ENCODE data around the gene CCNL2.

CCNL2 gene

DNA sequence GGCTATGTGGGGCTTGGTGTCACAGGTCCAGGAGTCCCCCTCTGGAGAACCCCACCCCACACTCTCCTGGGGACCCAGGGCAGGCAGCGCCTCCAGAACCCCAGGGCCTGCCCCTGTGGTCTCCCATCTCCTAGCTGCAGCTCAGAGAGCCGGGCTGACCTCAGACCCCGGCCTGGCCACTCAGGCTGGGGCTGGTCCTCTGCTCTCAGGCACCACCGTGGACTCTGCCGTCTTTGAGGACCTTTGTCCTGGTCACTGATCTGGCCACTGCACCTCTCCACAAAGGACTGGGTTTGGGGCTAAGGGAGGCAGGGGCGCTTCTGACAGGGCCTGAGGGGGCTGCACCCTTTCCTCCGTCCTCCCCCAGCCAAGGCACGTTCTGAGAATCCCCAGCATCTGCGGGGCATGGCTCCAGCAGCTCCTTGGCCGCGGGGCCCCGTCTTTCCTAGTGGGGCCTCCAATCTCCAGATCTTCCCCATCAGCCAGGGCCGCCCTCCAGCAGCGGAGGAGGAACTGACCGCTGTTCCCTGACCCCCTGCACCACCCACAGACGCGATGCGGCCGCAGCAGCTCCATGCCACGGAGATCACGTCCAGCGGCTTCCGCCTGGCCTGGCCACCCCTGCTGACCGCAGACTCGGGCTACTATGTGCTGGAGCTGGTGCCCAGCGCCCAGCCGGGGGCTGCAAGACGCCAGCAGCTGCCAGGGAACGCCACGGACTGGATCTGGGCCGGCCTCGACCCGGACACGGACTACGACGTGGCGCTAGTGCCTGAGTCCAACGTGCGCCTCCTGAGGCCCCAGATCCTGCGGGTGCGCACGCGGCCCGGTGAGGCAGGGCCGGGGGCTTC lies 39.6 kb upstream of the CCNL2 start:
- no peak for DNase-seq (ENCODE audit: low read depth)
- no peak overlapping the region for H3K4me3 ChIP-seq (ENCODE audit: low read length)
- TF ChIP-seq, protein P1, sequence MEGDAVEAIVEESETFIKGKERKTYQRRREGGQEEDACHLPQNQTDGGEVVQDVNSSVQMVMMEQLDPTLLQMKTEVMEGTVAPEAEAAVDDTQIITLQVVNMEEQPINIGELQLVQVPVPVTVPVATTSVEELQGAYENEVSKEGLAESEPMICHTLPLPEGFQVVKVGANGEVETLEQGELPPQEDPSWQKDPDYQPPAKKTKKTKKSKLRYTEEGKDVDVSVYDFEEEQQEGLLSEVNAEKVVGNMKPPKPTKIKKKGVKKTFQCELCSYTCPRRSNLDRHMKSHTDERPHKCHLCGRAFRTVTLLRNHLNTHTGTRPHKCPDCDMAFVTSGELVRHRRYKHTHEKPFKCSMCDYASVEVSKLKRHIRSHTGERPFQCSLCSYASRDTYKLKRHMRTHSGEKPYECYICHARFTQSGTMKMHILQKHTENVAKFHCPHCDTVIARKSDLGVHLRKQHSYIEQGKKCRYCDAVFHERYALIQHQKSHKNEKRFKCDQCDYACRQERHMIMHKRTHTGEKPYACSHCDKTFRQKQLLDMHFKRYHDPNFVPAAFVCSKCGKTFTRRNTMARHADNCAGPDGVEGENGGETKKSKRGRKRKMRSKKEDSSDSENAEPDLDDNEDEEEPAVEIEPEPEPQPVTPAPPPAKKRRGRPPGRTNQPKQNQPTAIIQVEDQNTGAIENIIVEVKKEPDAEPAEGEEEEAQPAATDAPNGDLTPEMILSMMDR (IDR thresholded peaks at IDR 0.05; ENCODE audit: insufficient read depth, low read depth, low read length, missing control alignments): no peak

GRCh38 chr1:1437904-1438376 lies 38.8 kb upstream of the CCNL2 start:
- TF ChIP-seq, protein P1 (IDR thresholded peaks at IDR 0.05; ENCODE audit: insufficient read depth, low read depth, low read length, missing control alignments): no peak
- no peak for DNase-seq (ENCODE audit: low read depth)
- H3K4me3 ChIP-seq (ENCODE audit: low read length): no peak overlapping the region

DNA sequence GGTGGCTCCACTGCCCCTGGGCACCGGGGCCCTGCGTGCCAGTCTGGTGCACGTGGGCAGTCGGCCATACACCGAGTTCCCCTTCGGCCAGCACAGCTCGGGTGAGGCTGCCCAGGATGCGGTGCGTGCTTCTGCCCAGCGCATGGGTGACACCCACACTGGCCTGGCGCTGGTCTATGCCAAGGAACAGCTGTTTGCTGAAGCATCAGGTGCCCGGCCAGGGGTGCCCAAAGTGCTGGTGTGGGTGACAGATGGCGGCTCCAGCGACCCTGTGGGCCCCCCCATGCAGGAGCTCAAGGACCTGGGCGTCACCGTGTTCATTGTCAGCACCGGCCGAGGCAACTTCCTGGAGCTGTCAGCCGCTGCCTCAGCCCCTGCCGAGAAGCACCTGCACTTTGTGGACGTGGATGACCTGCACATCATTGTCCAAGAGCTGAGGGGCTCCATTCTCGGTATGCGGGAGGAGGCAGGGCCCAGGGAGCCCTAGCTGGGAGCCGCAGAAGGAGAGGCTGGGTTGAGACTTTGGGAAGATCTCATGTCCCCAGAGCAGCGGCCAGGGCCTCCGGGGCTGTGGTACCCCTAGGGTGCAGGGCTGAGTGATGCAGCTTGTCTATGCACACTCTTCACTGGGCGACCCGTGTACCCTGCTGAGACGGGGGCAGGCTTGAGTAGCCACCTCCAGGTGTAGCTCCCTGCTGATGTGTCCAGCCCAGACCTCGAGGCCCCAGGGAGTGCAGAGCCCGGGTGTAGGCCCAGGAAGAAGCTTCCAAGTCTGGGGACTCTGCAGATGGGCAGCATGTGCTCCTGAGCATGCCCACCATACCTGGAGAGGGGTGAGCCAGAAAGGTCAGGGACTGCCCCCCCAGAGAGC lies 38.1 kb upstream of the CCNL2 start:
- TF ChIP-seq, protein P1 (IDR thresholded peaks at IDR 0.05; ENCODE audit: insufficient read depth, low read depth, low read length, missing control alignments): no peak
- no peak for DNase-seq (ENCODE audit: low read depth)
- no peak overlapping the region for H3K4me3 ChIP-seq (ENCODE audit: low read length)

DNA sequence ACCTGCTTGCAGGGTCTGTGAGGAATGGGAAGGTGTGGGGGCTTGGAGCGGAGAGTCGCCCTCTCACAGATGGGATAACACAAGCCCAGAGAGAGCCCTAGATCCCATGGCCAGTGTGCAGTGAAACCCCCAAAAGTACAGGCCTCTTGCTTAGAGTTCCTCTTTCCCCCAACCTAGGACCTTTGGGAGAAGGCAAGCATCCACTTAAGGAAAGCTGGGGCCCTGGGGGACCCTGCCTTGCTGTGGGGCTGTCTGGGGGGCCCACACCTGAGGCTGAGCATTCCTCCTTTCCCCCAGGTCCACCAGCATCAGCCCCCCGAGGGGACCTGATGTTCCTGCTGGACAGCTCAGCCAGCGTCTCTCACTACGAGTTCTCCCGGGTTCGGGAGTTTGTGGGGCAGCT lies 37.5 kb upstream of the CCNL2 start:
- TF ChIP-seq, protein P1 (IDR thresholded peaks at IDR 0.05; ENCODE audit: insufficient read depth, low read depth, low read length, missing control alignments): no peak
- H3K4me3 ChIP-seq (ENCODE audit: low read length): peak overlapping the region; percentile 56

DNA sequence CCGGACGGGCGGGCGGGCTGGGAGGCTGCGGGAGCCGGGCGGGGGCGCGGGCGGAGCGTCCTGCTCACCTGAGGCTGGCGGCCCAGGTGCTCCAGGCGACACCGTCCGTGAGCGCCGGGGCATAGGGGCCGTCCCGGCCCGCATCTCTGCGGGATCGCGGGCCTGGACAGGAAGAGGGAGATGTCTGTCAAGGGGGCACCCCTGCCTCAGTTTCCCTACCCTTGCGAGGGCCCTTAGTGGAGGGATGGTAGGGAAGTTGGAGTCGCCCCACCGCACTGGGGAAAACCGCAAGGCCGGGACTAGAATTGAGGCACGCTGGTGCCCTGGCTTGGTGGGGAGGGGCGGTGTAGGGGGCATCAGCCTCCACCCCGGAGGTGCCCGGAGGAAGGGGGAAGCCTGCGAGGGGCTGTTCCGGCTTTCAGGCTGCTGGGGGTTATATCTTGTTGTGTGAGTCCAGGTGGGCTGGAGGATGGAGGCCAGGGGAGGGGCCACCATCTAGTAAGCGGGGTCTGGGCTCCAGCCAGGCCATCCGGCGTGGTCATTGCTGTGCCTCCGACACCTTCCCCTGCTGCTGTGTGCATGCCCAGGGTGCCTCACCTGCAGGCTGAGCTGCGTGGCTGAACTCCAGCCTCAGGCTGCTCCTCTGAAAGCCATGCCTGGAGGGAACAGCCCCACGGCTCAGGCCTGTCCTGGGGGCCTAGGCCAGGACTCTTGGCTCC lies 36.9 kb upstream of the CCNL2 start:
- TF ChIP-seq, protein P1 (IDR thresholded peaks at IDR 0.05; ENCODE audit: insufficient read depth, low read depth, low read length, missing control alignments): no peak
- no peak for DNase-seq (ENCODE audit: low read depth)
- peak overlapping the region; percentile 56 for H3K4me3 ChIP-seq (ENCODE audit: low read length)

More for the DNA sequence above, 37.5 kb upstream of the CCNL2 start:
- DNase-seq (ENCODE audit: low read depth): no peak

- peak within 1 kb of the TSS; percentile 56 for H3K4me3 ChIP-seq (ENCODE audit: low read length)
- peak; percentile 79 for DNase-seq (ENCODE audit: low read depth)
- TF ChIP-seq, protein P1 (IDR thresholded peaks at IDR 0.05; ENCODE audit: insufficient read depth, low read depth, low read length, missing control alignments): no peak
These were observed 36.2 kb upstream of the CCNL2 start, which contains the start of gene VWA1 for GRCh38 chr1:1435106-1435903. Gene VWA1, plus strand, starts transcription at chr1:1435690. Its CDS starts 59 bp downstream, at chr1:1435749.

All from epithelial cell of esophagus (primary cell).